ENCODE measurements around the gene PAH. TPM values are rescaled to one million over a fixed set of nuclear protein-coding genes. Genes with fewer than 3 reads are reported as not detected.

PAH gene
- total and polyA plus RNA-seq, 2 of the 13 experiments (the other 11 are each of a cell fraction or from before 2014, with no cell fraction given) = 192 to 451 TPM

- TF ChIP-seq ZBED4 (CRISPR knock-in tag; IDR thresholded peaks at IDR 0.05; ENCODE audit: borderline replicate concordance) (peak; percentile 88), TFE3 (CRISPR knock-in tag; IDR thresholded peaks at IDR 0.05) (peak; percentile 87), FOXK2 (IDR thresholded peaks at IDR 0.05) (no peak), REPIN1 (CRISPR knock-in tag; IDR thresholded peaks at IDR 0.05; ENCODE audit: borderline replicate concordance, low read depth) (0 out of 2 replicates have a peak, but pooled peaks have one; percentile 24), TMF1 (CRISPR knock-in tag; IDR thresholded peaks at IDR 0.05; ENCODE audit: low read depth) (peak; percentile 86; the same call in 1 of the 2 replicates), MXI1 (IDR thresholded peaks at IDR 0.05; ENCODE audit: borderline replicate concordance, low read depth, low read length) (peak; percentile 75; the same call in 1 of the 3 replicates), ZNF274 (CRISPR knock-in tag; IDR thresholded peaks at IDR 0.05) (0 out of 2 replicates have a peak, but pooled peaks have one; percentile 58), MIER2 (CRISPR knock-in tag; IDR thresholded peaks at IDR 0.05) (peak; percentile 98), ZNF160 (CRISPR knock-in tag; IDR thresholded peaks at IDR 0.05) (0 out of 2 replicates have a peak, but pooled peaks have one; percentile 48), ZBTB21 (CRISPR knock-in tag; IDR thresholded peaks at IDR 0.05) (peak; percentile 39; the same call in 1 of the 2 replicates), HNF1B (CRISPR knock-in tag; IDR thresholded peaks at IDR 0.05) (0 out of 2 replicates have a peak, but pooled peaks have one; percentile 17), ZBTB43 (CRISPR knock-in tag; conservative IDR thresholded peaks at IDR 0.05) (peak; percentile 76; the same call in 1 of the 2 replicates), HDAC1 (CRISPR knock-in tag; IDR thresholded peaks at IDR 0.05) (0 out of 2 replicates have a peak, but pooled peaks have one; percentile 33), RARA (CRISPR knock-in tag; IDR thresholded peaks at IDR 0.05) (peak; percentile 68), YEATS2 (CRISPR knock-in tag; IDR thresholded peaks at IDR 0.05; ENCODE audit: borderline replicate concordance) (peak; percentile 51; the same call in 1 of the 2 replicates), ZNF83 (CRISPR knock-in tag; IDR thresholded peaks at IDR 0.05; ENCODE audit: borderline replicate concordance) (peak; percentile 79; the same call in 1 of the 2 replicates), ZBTB10 (CRISPR knock-in tag; IDR thresholded peaks at IDR 0.05; ENCODE audit: borderline replicate concordance) (no peak)
Measured at GRCh38 chr12:102824218-102824835, 92.7 kb downstream of the PAH start (continued).

All from HepG2 (cell line).